Astrocyte of the spinal cord (primary cell): Measurements from ENCODE around the gene HOXB4.
A peak's percentile ranks its signal among the peaks of the same experiment; 100 is the strongest.

ENCODE experiments used
- DNase-seq: peaks from one replicate; pipeline ENCODE4 v3.0.0; 2011; ENCODE audit warnings: low read depth, low spot score
- H3K4me3 ChIP-seq: 2 replicates; pipeline ENCODE4 v1.5.1; 2011; ENCODE audit warnings: low read depth, mild to moderate bottlenecking, low read length, moderate library complexity
- in situ Hi-C: cut with HindIII; loops from 2 replicates; pipeline ENCODE4 v1.10.0; 2017; ENCODE audit warnings: low sequenced_read_pairs
- TF ChIP-seq, protein P1 (sequence below): IDR thresholded peaks from 2 replicates; pipeline ENCODE4 v1.5.1; 2012; ENCODE audit warnings: low read depth, mild to moderate bottlenecking, low read length, inconsistent platforms

HOXB4 gene

GRCh38 chr17:48589060-48589830, 11.1 kb upstream of the HOXB4 start:
- peak overlapping the region; percentile 77 for H3K4me3 ChIP-seq
- TF ChIP-seq, protein P1, sequence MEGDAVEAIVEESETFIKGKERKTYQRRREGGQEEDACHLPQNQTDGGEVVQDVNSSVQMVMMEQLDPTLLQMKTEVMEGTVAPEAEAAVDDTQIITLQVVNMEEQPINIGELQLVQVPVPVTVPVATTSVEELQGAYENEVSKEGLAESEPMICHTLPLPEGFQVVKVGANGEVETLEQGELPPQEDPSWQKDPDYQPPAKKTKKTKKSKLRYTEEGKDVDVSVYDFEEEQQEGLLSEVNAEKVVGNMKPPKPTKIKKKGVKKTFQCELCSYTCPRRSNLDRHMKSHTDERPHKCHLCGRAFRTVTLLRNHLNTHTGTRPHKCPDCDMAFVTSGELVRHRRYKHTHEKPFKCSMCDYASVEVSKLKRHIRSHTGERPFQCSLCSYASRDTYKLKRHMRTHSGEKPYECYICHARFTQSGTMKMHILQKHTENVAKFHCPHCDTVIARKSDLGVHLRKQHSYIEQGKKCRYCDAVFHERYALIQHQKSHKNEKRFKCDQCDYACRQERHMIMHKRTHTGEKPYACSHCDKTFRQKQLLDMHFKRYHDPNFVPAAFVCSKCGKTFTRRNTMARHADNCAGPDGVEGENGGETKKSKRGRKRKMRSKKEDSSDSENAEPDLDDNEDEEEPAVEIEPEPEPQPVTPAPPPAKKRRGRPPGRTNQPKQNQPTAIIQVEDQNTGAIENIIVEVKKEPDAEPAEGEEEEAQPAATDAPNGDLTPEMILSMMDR: no peak
- DNase-seq: no peak
- in situ Hi-C loops: no loop called here

- DNase-seq: no peak
- peak overlapping the region; percentile 77 for H3K4me3 ChIP-seq
- in situ Hi-C loops: no loop called here
- TF ChIP-seq, protein P1: no peak
Measured at GRCh38 chr17:48588528-48588927, 10.4 kb upstream of the HOXB4 start.

DNA sequence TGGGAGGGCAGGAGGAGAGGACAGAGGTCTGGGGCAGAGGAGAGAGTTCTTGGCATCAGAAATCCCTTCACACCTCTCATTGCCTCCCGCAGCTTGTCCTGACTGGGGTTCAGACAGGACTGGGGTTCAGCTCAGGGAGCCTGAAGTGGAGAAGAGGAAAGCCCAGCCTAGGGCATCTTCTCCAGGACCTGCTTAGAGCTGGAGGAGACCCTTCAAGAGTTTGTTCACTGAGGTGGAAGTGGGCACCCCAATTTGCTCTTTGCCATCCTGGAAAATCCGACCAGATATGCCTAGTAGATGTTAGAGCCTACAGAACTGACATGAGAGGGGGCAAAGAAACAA, 9.9 kb upstream of the HOXB4 start:
- no peak for DNase-seq
- TF ChIP-seq, protein P1: no peak
- H3K4me3 ChIP-seq: peak overlapping the region; percentile 77
- in situ Hi-C loops: no loop called here

DNA sequence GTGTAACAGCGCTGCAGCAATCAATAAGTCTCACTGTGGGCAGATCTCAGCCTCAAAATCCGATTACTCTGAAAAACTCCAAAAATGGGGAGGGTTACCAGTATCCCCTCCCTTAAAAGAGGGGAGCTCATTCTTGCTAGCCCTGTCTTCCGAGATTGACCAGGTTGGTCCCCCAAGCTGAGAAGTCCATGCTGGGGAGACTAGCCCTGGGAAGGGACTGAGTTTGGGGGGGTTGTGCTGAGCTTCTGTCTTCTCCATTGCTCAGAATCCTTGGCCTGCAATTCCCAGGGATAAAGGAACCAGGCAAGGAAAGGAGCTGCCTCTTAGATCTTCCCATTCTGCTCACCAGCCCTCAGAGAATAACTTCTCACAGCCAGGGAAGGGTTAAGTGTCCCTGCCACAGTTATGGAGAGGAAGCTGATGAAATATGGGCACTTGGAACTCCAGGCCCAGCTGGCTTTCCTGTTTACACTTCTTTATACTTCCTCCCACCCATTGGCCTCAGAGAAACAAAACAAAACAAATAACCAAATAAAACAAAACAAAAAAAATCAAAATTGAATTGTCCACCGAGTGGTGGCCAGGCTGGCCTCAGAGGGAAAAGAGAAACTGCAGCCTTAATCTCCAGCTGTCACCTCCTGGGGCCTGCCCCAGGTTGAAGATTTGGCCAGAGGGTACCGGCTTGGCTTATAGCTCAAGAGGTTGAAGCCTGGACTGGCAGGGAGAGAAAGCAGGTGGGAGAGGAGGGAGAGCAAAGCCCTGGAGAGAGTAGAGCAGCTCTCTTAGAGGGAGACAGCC, 9.3 kb upstream of the HOXB4 start:
- peak overlapping the region; percentile 77 for H3K4me3 ChIP-seq
- TF ChIP-seq, protein P1: no peak
- in situ Hi-C loops: no loop called here

GRCh38 chr17:48586355-48587258, 8.5 kb upstream of the HOXB4 start:
- no peak for DNase-seq
- H3K4me3 ChIP-seq: peak overlapping the region; percentile 77
- in situ Hi-C loops: no loop called here
- TF ChIP-seq, protein P1: no peak

More for the DNA sequence above, 9.3 kb upstream of the HOXB4 start:
- DNase-seq: no peak

DNA sequence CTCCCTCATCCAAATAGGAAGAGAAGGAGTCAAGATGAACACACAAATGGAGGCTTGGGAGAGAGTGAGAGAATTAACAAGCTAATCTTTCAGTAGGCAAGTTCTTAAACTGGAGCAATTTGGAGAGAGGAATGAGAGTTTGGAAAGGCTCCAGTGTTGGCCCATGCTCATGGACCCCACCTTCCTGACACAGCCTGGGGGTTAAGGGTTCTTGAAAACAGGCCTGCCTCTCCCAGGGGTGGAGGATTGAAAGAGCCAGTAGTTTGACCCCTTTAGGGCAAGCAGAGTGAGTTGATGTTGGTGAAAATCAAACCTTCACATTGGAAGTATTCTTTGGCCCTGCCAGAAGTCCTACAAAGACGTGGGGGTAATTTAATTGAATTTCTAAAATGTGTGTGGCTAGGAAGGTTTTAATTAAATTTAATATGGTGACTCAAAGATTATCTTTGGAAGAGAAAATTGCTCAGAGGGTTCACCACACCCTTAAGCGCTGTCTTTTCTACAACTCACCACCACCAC, 6.1 kb upstream of the HOXB4 start:
- DNase-seq: no peak
- H3K4me3 ChIP-seq: peak overlapping the region; percentile 77
- TF ChIP-seq, protein P1: no peak
- in situ Hi-C loops: no loop called here
